ENCODE results near the gene ZKSCAN3. TPM values are rescaled to one million over a fixed set of nuclear protein-coding genes. Genes with fewer than 3 reads are reported as not detected.

The ZKSCAN3 gene
- total RNA-seq, 4 donors from 2014 or later = 0.29 to 12.3 (median 5.1) TPM

GRCh38 chr6:28408076-28408802 is 58.5 kb downstream of the ZKSCAN3 start:
- no peak for TF ChIP-seq CTCF (IDR thresholded peaks at IDR 0.05)
- TF ChIP-seq POLR2A (IDR thresholded peaks at IDR 0.05) = no peak
- H3K9me3 ChIP-seq = no peaks in the 10 kb centered on the region
- no peak overlapping the region for H3K27ac ChIP-seq
- no peak for DNase-seq
- intact Hi-C loops (cut with DNase I; ENCODE audit: low total_unique reads) = no loop called here
- no peaks in the 10 kb centered on the region for H3K36me3 ChIP-seq
- no peaks in the 10 kb centered on the region for H3K4me1 ChIP-seq
- peaks cover 0 to 4% of the 10 kb centered on the region in 2 donors for H3K27me3 ChIP-seq
- H3K4me3 ChIP-seq = no peak overlapping the region

GRCh38 chr6:28410767-28411166 is 61.0 kb downstream of the ZKSCAN3 start:
- H3K27me3 ChIP-seq = peaks cover 0 to 4% of the 10 kb centered on the region in 2 donors
- no peak for DNase-seq
- no peaks in the 10 kb centered on the region for H3K4me1 ChIP-seq
- no peaks in the 10 kb centered on the region for H3K9me3 ChIP-seq
- H3K4me3 ChIP-seq = no peak overlapping the region
- intact Hi-C loops (cut with DNase I; ENCODE audit: low total_unique reads) = no loop called here
- TF ChIP-seq POLR2A (IDR thresholded peaks at IDR 0.05) (no peak), CTCF (IDR thresholded peaks at IDR 0.05) (no peak)
- H3K27ac ChIP-seq = no peak overlapping the region
- no peaks in the 10 kb centered on the region for H3K36me3 ChIP-seq

GRCh38 chr6:28413681-28414080 is 63.9 kb downstream of the ZKSCAN3 start:
- Histone ChIP-seq H3K27me3 (peaks cover 0 to 4% of the 10 kb centered on the region in 2 donors), H3K4me1 (no peaks in the 10 kb centered on the region), H3K36me3 (no peaks in the 10 kb centered on the region), H3K9me3 (no peaks in the 10 kb centered on the region), H3K4me3 (no peak overlapping the region), H3K27ac (no peak overlapping the region)
- TF ChIP-seq CTCF (IDR thresholded peaks at IDR 0.05) (no peak), POLR2A (IDR thresholded peaks at IDR 0.05) (no peak)
- DNase-seq = no peak
- intact Hi-C loops (cut with DNase I; ENCODE audit: low total_unique reads) = no loop called here

Small RNA genes within 50 kb of the gene (small RNA-seq; reads per million reads assigned to genes)
- gene AL021997.1 = not detected
- gene AL021997.2 = not detected
- gene RNU2-45P = not detected

Other genes with a start within 250 kb of the ZKSCAN3 start
- gene ZSCAN16, start 225.3 kb upstream of the ZKSCAN3 start, total RNA-seq = 1 to 10 TPM in 3 of 4 donors, not detected in 1; 1.8 to 7.9 (median 5.3) TPM
- 10 to 100 TPM; 17.4 to 48.9 (median 32.5) TPM for gene ZKSCAN8, start 208.1 kb upstream of the ZKSCAN3 start, total RNA-seq
- gene ZSCAN9, start 124.7 kb upstream of the ZKSCAN3 start, total RNA-seq = 10 to 100 TPM; 17.6 to 38.9 (median 24.6) TPM
- 10 to 100 TPM in 1 of 4 donors, 1 to 10 TPM in 3; 1.5 to 15.6 (median 4.7) TPM for gene ZKSCAN4, start 97.7 kb upstream of the ZKSCAN3 start, total RNA-seq
- gene NKAPL, start 90.7 kb upstream of the ZKSCAN3 start, total RNA-seq = 1 to 10 TPM in 1 of 4 donors, under 1 TPM in 1, not detected in 2; 0.97 to 1.2 TPM
- gene ZSCAN26, start 82.8 kb upstream of the ZKSCAN3 start, total RNA-seq = 10 to 100 TPM; 12.6 to 54.7 (median 33.4) TPM
- 10 to 100 TPM in 1 of 4 donors, 1 to 10 TPM in 3; 2.6 to 10.9 (median 7.0) TPM for gene PGBD1, start 68.4 kb upstream of the ZKSCAN3 start, total RNA-seq
- 10 to 100 TPM in 3 of 4 donors, 1 to 10 TPM in 1; 3.5 to 63.8 (median 31.5) TPM for gene ZSCAN31, start 13.8 kb upstream of the ZKSCAN3 start, total RNA-seq
- gene ZSCAN12, start 49.8 kb downstream of the ZKSCAN3 start, total RNA-seq = 10 to 100 TPM in 2 of 4 donors, 1 to 10 TPM in 2; 3.8 to 22.2 (median 8.4) TPM
- 10 to 100 TPM in 1 of 4 donors, 1 to 10 TPM in 1, under 1 TPM in 1, not detected in 1; 0.26 to 21.3 (median 7.5) TPM for gene ZSCAN23, start 93.5 kb downstream of the ZKSCAN3 start, total RNA-seq
- gene GPX6, start 165.8 kb downstream of the ZKSCAN3 start, total RNA-seq = not detected
- not detected for gene GPX5, start 175.9 kb downstream of the ZKSCAN3 start, total RNA-seq